RPMI7951 (cell line): ENCODE results near the gene ATP8A1. TPM values are rescaled to one million over a fixed set of nuclear protein-coding genes. Genes with fewer than 3 reads are reported as not detected.

ENCODE experiments used
- DNase-seq: peaks from one replicate; pipeline ENCODE4 v3.0.0-alpha.2; 2012; ENCODE audit warnings: low read depth
- total RNA-seq: library from RNA; depleted of rRNA; stranded (reverse); fragments of >200 nt; shearing (Covaris generic); gene quantifications from 2 replicates; pipeline ENCODE4 v1.2.3, GENCODE V29; 2014

Gene ATP8A1
- total RNA-seq, 1 experiment from 2014 or later: 0.12 TPM

DNA sequence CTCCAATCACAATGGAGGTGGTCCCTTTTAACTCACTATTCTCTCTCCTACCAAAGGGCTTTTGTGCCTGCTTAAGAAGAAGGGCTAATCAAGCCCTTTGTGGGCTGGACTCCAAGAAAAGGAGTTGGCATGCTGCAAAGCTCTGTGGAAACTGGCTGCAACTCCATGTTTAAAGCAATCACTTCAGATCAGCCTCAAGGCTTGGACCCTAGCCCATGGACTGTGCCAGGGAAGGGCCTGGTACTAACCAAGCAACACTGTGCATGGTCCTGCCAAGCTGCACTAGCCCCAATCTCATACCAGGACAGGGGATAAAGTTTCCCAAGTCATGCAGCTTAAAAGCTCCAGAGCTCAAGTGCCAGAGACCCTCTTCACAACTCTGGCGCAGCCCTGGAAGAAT, 86.7 kb downstream of the ATP8A1 start:
- no peak for DNase-seq

- DNase-seq: peak; percentile 43
These were observed 88.2 kb downstream of the ATP8A1 start for GRCh38 chr4:42568610-42569207.

- DNase-seq: no peak
These were observed 90.1 kb downstream of the ATP8A1 start for GRCh38 chr4:42566835-42567234.

GRCh38 chr4:42562016-42562415, 94.9 kb downstream of the ATP8A1 start:
- no peak for DNase-seq

- no peak for DNase-seq
These were observed 95.9 kb downstream of the ATP8A1 start for GRCh38 chr4:42561031-42561430.

GRCh38 chr4:42560467-42560861, 96.4 kb downstream of the ATP8A1 start:
- DNase-seq: no peak

- DNase-seq: no peak
These were observed 98.7 kb downstream of the ATP8A1 start for GRCh38 chr4:42558156-42558555.

DNA sequence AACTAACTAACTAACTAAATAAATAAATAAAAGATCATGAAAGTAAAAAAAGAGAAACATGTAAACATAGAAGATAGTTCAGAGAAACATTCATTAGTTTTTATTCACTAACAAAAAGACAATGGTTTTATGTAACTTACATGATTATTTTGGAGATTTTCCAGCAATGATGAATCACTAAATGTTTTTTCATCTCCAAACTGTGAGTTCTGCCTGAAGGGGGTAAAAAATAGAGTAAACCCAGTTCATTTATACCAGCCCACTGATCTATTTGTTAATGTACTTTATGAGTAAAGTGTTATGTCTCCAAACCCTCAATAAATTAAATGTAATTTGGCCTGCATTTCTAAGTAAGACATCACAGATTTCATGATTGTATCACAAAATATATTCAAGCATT, 101.1 kb downstream of the ATP8A1 start:
- DNase-seq: peak; percentile 2

DNA sequence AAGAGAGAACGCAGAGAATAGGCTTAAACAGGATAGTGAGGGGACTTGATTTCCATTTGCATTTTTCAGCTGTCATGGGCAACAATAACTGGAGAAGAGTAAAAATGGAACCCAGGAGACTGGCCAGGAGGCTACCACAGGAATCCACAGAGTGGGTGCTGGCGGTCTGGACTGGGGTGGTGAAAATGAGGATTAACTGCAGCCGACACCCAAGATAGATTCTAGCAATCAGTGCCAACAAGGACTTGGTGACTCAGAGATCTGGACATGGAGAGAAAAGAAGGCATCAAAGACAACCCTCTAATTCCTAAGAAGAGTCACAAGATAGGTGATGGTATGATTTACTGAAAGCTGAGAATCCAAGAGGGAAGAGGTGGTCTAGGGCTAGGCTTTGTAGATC, 102.8 kb downstream of the ATP8A1 start:
- no peak for DNase-seq

DNA sequence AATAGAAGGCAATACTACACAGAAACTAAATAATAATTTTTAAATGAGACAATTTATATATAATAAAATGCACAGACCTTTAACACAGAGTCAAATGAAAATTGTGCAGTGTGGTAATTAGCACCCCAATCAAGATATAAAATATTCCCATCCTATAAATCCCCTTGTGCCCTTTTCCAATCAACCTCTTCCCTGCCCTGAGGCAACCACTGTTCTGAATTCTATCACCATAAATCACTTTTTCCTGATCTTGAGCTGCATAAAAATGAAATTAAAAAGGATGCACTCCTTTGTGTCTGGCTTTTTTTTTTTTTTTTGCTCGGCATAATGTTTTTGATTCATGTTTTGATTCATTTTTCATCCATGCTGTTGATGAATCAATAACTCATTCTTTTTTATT, 107.0 kb downstream of the ATP8A1 start:
- no peak for DNase-seq

DNA sequence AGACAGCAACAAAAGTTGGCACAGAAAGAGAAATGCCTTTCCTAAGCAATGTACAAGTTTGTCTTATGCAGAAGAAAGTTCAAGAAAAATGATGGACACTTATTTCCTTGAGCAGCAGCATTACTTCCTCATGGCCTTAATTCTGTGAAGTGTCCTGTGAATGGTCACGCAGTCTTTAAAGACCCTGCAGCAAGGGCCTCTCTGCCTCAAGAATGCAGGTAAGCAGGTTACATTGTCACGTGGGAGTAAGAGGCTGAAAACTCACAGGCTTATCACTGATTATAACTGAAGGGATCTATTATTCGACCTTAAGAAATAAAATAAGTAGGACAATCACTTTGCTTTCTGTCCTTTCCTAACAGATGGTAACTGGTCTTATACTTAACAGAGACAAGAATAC, 109.1 kb downstream of the ATP8A1 start:
- DNase-seq: no peak

DNA sequence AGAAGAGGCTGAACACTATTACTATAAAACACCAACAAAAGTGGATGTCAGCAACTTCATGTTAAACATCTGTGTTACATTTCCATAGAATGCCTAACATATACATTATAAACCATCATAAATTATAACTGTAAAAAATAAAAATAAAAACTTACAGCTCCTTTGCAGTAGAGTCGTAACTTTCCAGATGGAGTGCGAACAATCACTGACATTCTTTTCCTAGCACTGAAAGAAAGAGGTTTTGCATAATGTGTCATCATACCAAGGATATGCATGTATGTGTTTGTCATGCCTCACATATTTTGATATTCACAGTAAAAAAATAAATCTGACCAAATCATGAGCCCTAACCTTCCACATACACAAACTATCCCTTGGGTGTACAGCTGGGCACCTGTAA, 113.1 kb downstream of the ATP8A1 start:
- DNase-seq: no peak

GRCh38 chr4:42543126-42543525, 113.8 kb downstream of the ATP8A1 start:
- no peak for DNase-seq

- no peak for DNase-seq
These were observed 115.3 kb downstream of the ATP8A1 start for GRCh38 chr4:42541647-42542046.

DNA sequence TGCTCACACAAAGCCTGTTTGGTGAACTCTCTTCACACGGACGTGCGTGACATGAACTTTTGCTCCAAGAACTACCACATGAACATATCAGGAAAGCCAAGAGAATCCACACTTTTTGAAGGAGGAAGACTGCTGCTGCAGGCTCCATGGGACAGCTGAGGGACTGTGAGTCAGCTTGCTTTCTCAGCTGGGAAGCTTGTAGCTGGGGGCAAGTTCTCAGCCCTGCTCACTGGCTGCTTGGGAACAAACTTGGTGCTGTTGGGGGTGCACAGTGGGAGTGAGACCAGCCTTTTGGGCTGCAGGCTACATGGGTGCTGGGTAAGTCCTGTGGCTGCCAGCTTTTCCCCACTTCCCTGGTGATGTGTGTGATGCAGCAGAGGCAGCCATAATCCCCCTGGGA, 123.9 kb downstream of the ATP8A1 start:
- DNase-seq: no peak

DNA sequence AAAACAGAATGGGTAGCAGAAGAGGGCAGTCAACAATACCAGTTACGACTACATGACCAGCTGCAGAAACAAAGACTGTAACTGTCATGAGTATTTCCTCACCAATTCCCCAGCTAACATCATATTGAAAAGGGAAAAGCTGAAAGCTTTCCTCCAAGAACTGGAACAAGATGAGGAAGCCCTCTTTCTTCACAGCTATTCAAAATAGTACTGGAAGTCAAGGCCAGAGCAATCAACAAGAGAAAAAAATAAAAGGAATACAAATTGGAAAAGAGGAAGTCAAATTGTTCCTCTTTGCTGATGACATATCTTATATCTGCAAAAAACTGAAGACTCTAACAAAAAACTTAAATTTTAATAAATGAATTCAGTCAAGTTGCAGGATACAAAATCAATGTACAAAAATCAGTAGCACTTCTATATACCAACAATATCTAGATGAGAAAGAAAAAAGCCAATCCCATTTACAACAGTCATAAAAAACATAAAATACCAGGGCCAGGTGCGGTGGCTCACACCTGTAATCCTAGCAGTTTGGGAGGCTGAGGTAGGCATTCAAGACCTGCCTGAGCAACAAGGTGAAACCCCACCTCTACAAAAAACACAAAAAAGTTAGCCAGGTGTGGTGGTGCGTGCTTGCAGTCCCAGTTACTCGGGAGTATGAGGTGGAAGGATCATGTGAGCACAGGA, 125.4 kb downstream of the ATP8A1 start:
- no peak for DNase-seq

DNA sequence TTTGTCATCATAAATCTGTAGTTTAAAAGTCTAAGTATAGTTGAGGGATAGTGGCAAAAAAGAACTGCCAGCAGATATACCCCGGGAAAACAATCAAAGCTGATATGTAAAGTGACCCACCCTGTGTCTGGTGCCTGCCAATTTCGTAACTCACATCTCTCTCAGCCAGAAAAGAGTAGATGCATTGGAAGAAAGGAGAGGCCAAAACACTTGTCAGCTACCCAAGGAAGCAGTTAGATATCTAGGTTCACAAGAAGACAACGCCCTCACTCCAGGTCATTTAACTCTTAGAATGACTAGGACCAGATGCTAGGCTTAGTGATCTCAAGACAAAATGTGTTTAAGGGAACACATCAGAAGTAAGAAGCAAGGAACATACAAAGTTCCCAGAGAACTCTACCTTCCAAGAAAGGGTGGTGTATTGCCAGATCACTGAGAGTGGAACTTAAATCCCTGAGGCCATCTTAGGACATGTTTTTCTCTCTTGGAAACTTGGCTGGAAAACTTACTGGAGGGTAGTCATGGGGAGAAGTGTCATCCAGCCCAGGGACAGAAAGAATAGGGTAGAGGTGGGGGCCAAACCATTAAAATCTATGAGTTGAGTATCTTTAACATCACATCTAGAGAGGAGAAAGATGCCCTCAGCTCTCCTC, 133.7 kb downstream of the ATP8A1 start:
- DNase-seq: no peak

GRCh38 chr4:42519803-42520417, 137.0 kb downstream of the ATP8A1 start:
- peak; percentile 16 for DNase-seq

- DNase-seq: no peak
These were observed 141.6 kb downstream of the ATP8A1 start for GRCh38 chr4:42515156-42515884.

DNA sequence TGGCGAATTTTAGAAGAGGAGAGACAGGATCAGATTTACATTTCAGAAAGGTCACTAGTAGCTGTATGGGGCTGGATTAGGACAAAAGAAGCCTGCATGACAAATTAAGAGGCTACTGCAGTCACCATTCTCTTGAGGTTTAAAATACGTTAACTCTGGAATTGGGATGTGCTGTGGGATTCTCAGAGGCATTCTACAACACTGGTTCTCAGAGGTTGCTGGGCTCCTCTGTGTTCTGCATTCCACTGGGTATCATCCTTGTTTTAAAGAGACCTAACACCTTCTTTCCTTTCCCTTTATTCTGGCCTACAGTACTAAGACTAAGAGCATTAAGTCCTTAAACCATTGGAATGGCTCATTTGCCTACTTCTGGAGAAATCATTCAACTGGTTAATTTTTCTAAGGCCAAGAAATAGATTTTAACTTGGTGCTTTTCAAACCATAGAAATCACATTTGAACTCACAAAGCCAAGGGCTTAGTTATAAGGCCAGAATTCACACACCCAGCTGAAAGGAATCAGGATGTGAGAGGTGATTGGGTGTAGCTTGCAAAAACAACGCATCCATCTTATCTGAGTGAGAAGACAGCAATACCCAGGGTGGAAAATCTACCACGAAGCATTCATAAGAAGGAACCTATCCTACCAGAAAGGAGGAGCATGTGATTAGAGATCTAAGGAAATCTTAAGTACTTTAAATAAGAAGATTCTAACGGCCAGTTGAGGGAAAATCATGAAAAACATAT, 143.0 kb downstream of the ATP8A1 start:
- DNase-seq: no peak

- DNase-seq: no peak
These were observed 144.7 kb downstream of the ATP8A1 start for GRCh38 chr4:42512226-42512625.
